Heart right ventricle (tissue), 12 donors: ENCODE results near the gene PCGF5. TPM values are rescaled to one million over a fixed set of nuclear protein-coding genes. Genes with fewer than 3 reads are reported as not detected.

Experiments
- polyA plus RNA-seq, 2 donors: library from polyadenylated mRNA; stranded (reverse); fragments of 200-250 nt; gene quantifications; one replicate each; pipeline ENCODE4 v1.2.3, GENCODE V29; 2013
- total RNA-seq, 10 donors: library from RNA; stranded (reverse); fragmentation: NEBNext Ultra II Directional in 3 of 10; extraction: Animal tissue kit (Norgen Biotek cat#: 25700) in 3 of 10; gene quantifications; one replicate each; pipeline versions ENCODE4 v1.2.1 to v1.2.4, GENCODE V29; 2021 to 2023
- donor health status: ischemic (EF 13 %, LVEDD 7.1; RV severe dilation, severe dysfunction).
- donor health status: healthy with polysubstance abuse.
- donor health status: DM: no; HTN: yes; CAD: no.
- donor health status: DM: no; HTN: no; CAD: no.
- donor health status: ischemic (EF 25% LVEDD 6.9; RV normal size, moderate dysfunction).
- donor health status: ischemic (EF 25% LVEDD 5.7; RV mildly dilated, moderate dysfunction).
- donor health status: healthy.
- donor health status: nonischemic (EF 11% LVEDD 7.7; RV severe dilation, severe dysfunction).
- donor health status: DM: yes; HTN: yes; CAD: no.
- donor health status: PGD.
- donor health status: ischemic (EF 29% LVEDD 5.4; RV normal size, mild dysfunction).
- donor health status: nonischemic (EF 23%, LVEDD 6.1; RV moderate dilation, normal function).

PCGF5 gene
- total and polyA plus RNA-seq, 12 donors, result 46.2 to 104 (median 76.5) TPM

Other genes with a start within 250 kb of the PCGF5 start
- 1 to 10 TPM; 3.1 to 6.9 (median 5.4) TPM for gene HECTD2, start 189.7 kb downstream of the PCGF5 start, total RNA-seq
- 1 to 10 TPM; 2.2 to 5.2 TPM for gene HECTD2, start 189.7 kb downstream of the PCGF5 start, polyA plus RNA-seq